ENCODE data around the gene FAF1. TPM values are rescaled to one million over a fixed set of nuclear protein-coding genes. Genes with fewer than 3 reads are reported as not detected.

The FAF1 gene
- total RNA-seq, 4 donors from 2014 or later: 46.1 to 72.2 (median 52.2) TPM

DNA sequence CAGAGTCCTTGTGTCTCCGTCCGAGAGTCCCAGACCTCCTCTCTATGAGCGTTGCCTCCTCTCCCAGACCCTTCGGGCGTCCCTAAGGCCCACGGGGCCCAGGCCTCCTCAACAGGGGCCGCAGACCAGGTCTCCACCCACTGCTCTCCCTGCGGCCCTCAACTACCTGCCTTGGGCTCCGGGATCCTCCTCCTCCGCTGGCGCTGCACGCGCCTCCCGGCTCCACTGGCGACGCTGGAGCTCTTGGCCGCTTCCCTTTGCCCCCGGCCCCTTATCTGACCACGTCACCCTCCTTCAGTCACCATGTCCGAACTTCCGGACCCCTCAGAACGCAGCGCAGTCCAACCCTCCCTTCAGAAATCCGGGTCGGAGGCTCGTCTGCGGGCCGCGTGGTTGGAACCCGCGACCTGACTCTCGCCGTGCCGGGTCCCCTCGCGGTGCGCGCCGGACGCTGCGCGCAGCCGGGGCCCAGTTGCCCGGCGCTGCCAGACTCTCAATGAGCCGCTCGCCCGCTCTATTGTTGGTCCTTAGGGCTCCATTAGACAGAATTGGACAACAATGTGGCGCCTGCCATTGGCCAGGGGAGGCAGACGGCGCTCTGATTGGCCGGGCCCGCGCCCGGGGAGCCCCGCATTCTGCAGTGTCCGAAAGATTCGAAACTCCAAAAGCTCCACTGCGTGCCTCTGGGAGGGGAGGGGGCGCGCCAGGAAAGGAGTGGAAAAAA lies 537.0 kb downstream of the FAF1 start, which contains the start of gene DMRTA2:
Gene DMRTA2, minus strand, starts transcription at position 498 of the 724 bp plus-strand sequence. CDS start 1,907 bp downstream, outside the sequence.
- TF ChIP-seq, protein P1, sequence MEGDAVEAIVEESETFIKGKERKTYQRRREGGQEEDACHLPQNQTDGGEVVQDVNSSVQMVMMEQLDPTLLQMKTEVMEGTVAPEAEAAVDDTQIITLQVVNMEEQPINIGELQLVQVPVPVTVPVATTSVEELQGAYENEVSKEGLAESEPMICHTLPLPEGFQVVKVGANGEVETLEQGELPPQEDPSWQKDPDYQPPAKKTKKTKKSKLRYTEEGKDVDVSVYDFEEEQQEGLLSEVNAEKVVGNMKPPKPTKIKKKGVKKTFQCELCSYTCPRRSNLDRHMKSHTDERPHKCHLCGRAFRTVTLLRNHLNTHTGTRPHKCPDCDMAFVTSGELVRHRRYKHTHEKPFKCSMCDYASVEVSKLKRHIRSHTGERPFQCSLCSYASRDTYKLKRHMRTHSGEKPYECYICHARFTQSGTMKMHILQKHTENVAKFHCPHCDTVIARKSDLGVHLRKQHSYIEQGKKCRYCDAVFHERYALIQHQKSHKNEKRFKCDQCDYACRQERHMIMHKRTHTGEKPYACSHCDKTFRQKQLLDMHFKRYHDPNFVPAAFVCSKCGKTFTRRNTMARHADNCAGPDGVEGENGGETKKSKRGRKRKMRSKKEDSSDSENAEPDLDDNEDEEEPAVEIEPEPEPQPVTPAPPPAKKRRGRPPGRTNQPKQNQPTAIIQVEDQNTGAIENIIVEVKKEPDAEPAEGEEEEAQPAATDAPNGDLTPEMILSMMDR (IDR thresholded peaks at IDR 0.05; ENCODE audit: low read depth): no peak

DNA sequence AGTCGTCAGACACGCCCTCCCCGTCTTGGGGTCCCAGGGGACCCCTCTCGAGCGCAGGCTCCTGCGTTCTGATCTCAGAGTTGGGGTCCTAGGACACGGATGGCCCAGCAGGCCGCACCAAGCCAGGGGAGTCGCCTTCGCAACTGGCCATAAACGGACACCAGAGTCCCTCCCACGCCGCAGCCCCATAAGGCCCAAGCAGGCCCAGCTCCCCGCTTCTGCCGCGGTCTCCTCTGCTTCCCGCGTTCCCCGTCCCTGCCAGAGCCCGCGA lies 537.5 kb downstream of the FAF1 start:
- TF ChIP-seq, protein P1 (IDR thresholded peaks at IDR 0.05; ENCODE audit: low read depth): no peak

DNA sequence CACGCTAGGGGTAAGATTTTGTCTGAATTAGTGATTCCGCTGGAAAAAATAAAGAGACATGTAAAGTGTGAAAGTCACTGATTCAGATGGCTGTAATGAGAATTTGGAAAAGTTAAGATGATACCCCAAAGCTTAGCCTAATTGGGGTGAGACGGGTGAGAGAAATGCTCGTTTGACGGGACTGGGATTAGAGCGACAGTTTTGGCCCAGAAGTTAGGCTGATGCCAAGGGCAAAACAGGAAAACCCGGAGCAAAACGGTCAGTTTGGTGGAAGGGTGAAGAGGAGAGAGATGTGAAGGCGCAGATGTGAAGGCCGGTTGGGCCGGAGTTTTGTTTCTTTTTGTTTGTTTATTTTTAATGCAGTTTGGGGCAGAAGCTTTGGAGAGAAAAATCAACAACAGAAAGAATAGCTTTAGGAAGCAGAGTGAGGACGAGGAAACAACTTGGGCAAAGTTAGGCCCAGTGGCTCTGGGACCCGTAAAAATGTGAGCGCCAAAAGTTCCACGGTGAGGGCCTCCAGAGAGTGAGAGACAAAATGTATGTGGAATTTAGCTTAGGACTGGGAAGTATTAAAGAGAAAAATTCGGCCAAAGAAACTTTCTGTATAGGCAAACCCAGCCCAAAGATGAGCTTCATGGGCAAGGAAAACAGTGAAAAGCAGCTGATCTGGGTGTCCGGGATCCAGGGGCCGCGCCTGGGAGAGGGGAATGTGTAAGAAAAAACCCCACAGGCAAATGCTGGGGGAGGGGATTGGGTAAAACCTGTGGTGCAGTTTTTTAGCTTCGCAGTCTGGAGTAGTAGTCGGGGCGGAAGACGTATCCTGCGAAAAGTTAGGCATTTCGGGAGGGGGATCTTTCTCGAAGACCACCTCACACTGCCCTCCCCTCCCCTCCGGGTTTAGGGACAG lies 538.0 kb downstream of the FAF1 start:
- TF ChIP-seq, protein P1 (IDR thresholded peaks at IDR 0.05; ENCODE audit: low read depth): no peak

DNA sequence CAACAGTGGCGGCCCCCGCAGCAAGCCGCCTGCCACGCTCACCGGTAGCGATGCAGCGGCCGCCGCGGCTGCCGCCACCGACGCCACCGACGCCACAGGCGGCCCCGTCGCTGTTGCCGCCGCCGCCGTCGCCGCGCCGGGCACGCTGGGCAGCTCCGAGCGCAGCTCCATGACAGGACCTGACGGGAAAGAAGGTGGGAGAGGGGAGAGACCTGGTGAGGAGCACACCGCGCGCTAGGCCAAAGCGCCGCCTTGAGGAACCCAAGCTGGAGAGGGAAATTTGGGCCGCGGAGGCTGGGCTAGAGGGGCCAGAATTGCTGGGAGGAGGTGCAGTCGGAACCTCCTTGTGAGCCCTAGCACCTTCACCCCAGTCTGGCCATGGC lies 538.7 kb downstream of the FAF1 start:
- TF ChIP-seq, protein P1 (IDR thresholded peaks at IDR 0.05; ENCODE audit: low read depth): no peak

DNA sequence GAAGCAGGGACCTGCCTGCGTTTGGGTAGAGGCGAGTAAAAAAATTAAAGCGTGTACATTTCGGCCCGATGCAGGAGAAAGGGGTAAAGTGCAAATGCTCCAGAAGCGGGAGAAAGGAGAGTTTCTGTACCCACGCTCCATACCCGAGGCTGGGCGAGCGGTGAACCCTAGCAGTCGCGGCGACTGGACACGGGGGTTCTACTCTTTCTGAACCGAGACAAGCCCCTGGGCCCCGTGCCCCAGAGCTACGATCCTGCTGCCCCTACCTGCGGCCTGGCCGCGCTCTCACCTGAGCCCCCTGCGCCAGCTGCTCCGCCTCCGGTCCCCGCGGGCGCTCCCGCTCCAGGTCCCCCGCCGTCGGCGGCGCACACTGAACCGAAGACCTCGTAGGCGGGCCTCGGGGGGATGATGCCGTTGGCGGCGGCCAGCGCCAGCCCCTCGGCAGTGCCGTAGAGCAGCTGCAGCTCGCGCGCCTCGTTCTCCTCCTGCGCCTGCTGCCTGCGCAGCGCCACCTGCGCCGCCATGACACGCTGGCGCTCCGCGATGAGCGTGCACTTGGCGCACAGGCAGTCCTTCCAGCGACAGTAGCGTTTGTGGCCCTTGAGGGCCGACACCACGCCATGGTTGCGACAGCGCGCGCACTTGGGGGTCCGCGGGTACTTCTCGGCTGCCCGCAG lies 539.2 kb downstream of the FAF1 start:
- TF ChIP-seq, protein P1 (IDR thresholded peaks at IDR 0.05; ENCODE audit: low read depth): no peak

DNA sequence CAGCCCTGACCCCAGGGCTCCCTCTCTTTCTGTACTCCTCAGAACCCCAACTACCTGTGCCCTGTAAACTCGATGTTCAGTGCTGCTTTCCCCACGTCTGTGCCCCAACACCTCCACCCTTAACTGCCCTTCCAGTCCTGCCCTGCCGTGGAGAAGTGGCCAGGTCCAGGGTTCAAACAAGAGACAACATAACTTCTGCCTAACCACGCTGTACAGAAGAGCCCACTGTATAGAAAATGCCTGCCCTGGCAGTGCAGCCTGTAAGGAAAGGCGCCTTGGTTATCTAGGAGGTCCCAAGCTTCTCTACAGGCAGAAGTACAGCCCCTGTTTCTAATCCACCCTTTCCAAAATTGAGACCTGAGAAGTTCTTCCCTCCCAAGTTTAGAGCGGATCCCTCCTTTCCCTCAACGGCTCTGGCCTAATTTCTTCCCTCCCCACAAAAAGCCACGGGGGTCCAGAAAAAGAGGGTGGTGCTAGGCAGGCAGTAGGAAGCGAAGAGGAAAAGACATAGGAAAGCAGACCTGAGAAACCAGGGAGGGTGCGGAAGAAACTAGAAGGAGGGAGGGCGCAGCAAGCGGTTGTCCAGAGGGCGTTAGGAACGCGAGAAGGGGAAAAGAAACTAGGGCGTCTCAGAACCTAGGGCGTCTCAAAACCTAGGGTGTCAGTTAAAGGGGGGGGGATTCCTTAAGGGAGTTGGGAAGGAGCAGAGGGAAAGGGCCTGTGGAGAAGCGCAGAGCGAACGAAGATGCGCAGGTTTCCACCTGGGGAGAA lies 540.0 kb downstream of the FAF1 start:
- TF ChIP-seq, protein P1 (IDR thresholded peaks at IDR 0.05; ENCODE audit: low read depth): no peak
